K562 (cell line): Measurements from ENCODE around the gene SLC1A7. TPM values are rescaled to one million over a fixed set of nuclear protein-coding genes. Genes with fewer than 3 reads are reported as not detected.

Experiments
- ATAC-seq: fragments of 200-7000 bp; cut with Tn5 transposase; 3 replicates; pipeline ENCODE4 v1.9.1; 2020; ENCODE audit warnings: moderate library complexity
- BruUV-seq: library from RNA; stranded (reverse); fragments of 400-500 nt; replicated peaks from 2 replicates; lab custom pipeline; 2021; lab: Mats Ljungman, UMichigan
- CTCF ChIA-PET: fragments of 300-600 bp; formaldehyde crosslinking; extraction: SDS; loops from one replicate; lab custom pipeline; 2021; ENCODE audit warnings: low intra/inter-chr PET ratio; lab: Yijun Ruan, JAX
- POLR2A ChIA-PET: fragments of 300-600, 350-650 bp; sonication (Branson Sonifier 250); formaldehyde crosslinking; extraction: SDS; loops from one replicate; lab custom pipeline; 2021; ENCODE audit warnings: antibody characterized with exemption, inconsistent platforms; lab: Yijun Ruan, JAX
- DNase-seq, 4 experiments: peaks; one replicate each; pipeline versions ENCODE4 v3.0.0 to v3.0.0-alpha.2; 2011 to 2018; ENCODE audit warnings: low spot score in 3 of 4, mixed read lengths in 3 of 4; ENCODE audit errors: extremely low read depth in 1 of 4
- FAIRE-seq: peaks from 2 replicates; lab custom pipeline; 2011; peaks lifted over from hg19 to GRCh38; lab: Jason Lieb, UNC
- H2AFZ ChIP-seq: 2 replicates; pipeline ENCODE4 v1.6.0; 2011; ENCODE audit warnings: low read depth, low read length, control low read depth, inconsistent platforms
- H3K27ac ChIP-seq: fragments of 200-600 bp; 3 replicates; pipeline ENCODE4 v1.8.0; 2011; ENCODE audit warnings: low read depth, mild to moderate bottlenecking, control low read depth, inconsistent platforms, low read length, moderate library complexity, mixed read lengths; ENCODE audit errors: extremely low read depth
- H3K27me3 ChIP-seq, 2 experiments: fragments of 300-600 bp in 1 of 2; 2 replicates in 1 of 2; 3 replicates in 1 of 2; pipeline versions ENCODE4 v1.6.0 to v1.8.0; 2011; ENCODE audit warnings: inconsistent platforms in 2 of 2, low read length in 2 of 2, mild to moderate bottlenecking in 1 of 2, mixed read lengths in 1 of 2, moderate library complexity in 1 of 2; ENCODE audit not compliant: control insufficient read depth in 2 of 2, insufficient read depth in 2 of 2
- H3K36me3 ChIP-seq: fragments of 300-600 bp; 3 replicates; pipeline ENCODE4 v1.8.0; 2011; ENCODE audit warnings: mild to moderate bottlenecking, low read length, inconsistent platforms; ENCODE audit not compliant: control insufficient read depth, insufficient read depth
- H3K4me1 ChIP-seq, 2 experiments: fragments of 200-600 bp in 1 of 2; replicated peaks in 1 of 2; 2 replicates in 1 of 2; 3 replicates in 1 of 2; pipeline versions ENCODE4 v1.5.1 to v1.8.0; 2011; ENCODE audit warnings: inconsistent platforms in 2 of 2, low read length in 2 of 2, mild to moderate bottlenecking in 1 of 2, mixed read lengths in 1 of 2, moderate library complexity in 1 of 2; ENCODE audit not compliant: control insufficient read depth in 2 of 2, insufficient read depth in 2 of 2
- H3K4me2 ChIP-seq: 2 replicates; pipeline ENCODE4 v1.6.1; 2011; ENCODE audit warnings: low read length, control low read depth, inconsistent platforms, mixed read lengths; ENCODE audit not compliant: insufficient read depth
- H3K4me3 ChIP-seq: fragments of 200-600 bp; sonication (generic), shearing (Covaris generic); 2 replicates; pipeline ENCODE4 v1.5.1; 2016; ENCODE audit warnings: control low read depth, inconsistent platforms
- H3K79me2 ChIP-seq: fragments of 200-600 bp; 3 replicates; pipeline ENCODE4 v1.8.0; 2011; ENCODE audit warnings: low read length, inconsistent platforms; ENCODE audit not compliant: control insufficient read depth, insufficient read depth
- H3K9ac ChIP-seq, 2 experiments: 2 replicates each; pipeline versions ENCODE4 v1.6.0 to v1.6.1; 2011; ENCODE audit warnings: low read depth in 2 of 2, low read length in 2 of 2, control low read depth in 1 of 2, inconsistent platforms in 1 of 2, mild to moderate bottlenecking in 1 of 2, mixed read lengths in 1 of 2; ENCODE audit not compliant: insufficient read depth in 1 of 2
- H3K9me1 ChIP-seq: one replicate; pipeline ENCODE4 v1.6.0; 2011; ENCODE audit warnings: inconsistent platforms, mild to moderate bottlenecking, low read length, moderate library complexity; ENCODE audit not compliant: control insufficient read depth, insufficient read depth
- H3K9me3 ChIP-seq: replicated peaks from 2 replicates; pipeline ENCODE4 v1.5.1; 2011; ENCODE audit warnings: low read depth, low read length, inconsistent platforms; ENCODE audit not compliant: control insufficient read depth, insufficient read depth
- H4K20me1 ChIP-seq: replicated peaks from 2 replicates; pipeline ENCODE4 v1.6.1; 2011; ENCODE audit warnings: low read length, inconsistent platforms, mixed read lengths; ENCODE audit not compliant: control insufficient read depth, insufficient read depth
- BHLHE40 ChIP-seq: IDR thresholded peaks from 2 replicates; pipeline ENCODE4 v1.6.1; 2011; ENCODE audit warnings: low read length, improper control_type of control experiment
- FOXP4 ChIP-seq: sonication (generic); formaldehyde crosslinking; IDR thresholded peaks from 2 replicates; pipeline ENCODE4 v1.8.0; 2022; ENCODE audit warnings: mild to moderate bottlenecking, missing genetic modification reagents, borderline replicate concordance
- MYC ChIP-seq, 2 experiments: fragments of 250-450 bp in 1 of 2; sonication (Bioruptor Pico) in 1 of 2; IDR thresholded peaks; 2 replicates each; pipeline versions ENCODE4 v1.5.1 to v1.6.1; 2012 to 2021; ENCODE audit warnings: low read depth in 2 of 2, borderline replicate concordance in 1 of 2, improper control_type of control experiment in 1 of 2, low read length in 1 of 2, mild to moderate bottlenecking in 1 of 2, moderate library complexity in 1 of 2
- POLR2AphosphoS2 ChIP-seq: IDR thresholded peaks from 2 replicates; pipeline ENCODE4 v1.6.1; 2012; ENCODE audit warnings: low read length, improper control_type of control experiment
- RUNX1 ChIP-seq: sonication (generic); IDR thresholded peaks from 2 replicates; pipeline ENCODE4 v1.6.1; 2016; ENCODE audit warnings: antibody characterized with exemption, low read depth
- YY1 ChIP-seq, 3 experiments: IDR thresholded peaks; 2 replicates each; pipeline ENCODE4 v1.6.1; 2011; ENCODE audit warnings: low read length in 2 of 3, mild to moderate bottlenecking in 2 of 3, moderate library complexity in 2 of 3, borderline replicate concordance in 1 of 3, control low read depth in 1 of 3, low read depth in 1 of 3; ENCODE audit not compliant: insufficient read depth in 3 of 3, insufficient replicate concordance in 2 of 3, control insufficient read depth in 1 of 3, insufficient read length in 1 of 3; ENCODE audit errors: extremely low read depth in 1 of 3
- ZKSCAN3 ChIP-seq: fragments of 250-450 bp; sonication (Bioruptor Pico); IDR thresholded peaks from 2 replicates; pipeline ENCODE4 v1.4.0; 2020
- WGBS: fragments of 100-300 bp; shearing (Covaris generic); methylation state at CpG from one replicate; pipeline ENCODE4 v1.1.6; 2016; ENCODE audit warnings: low coverage, mixed read lengths; ENCODE audit not compliant: insufficient coverage; ENCODE audit errors: missing lambda C conversion rate; 5-methylcytosine and 5-hydroxymethylcytosine counted together
- in situ Hi-C: fragments of 300-500 bp; cut with MboI; formaldehyde crosslinking; loops from 4 replicates; pipeline ENCODE4 v1.15.0; 2018; ENCODE audit warnings: inconsistent platforms, mixed read lengths
- intact Hi-C: fragments of 100-400 bp; cut with micrococcal nuclease; formaldehyde crosslinking; loops from 2 replicates; pipeline ENCODE4 v1.14.2; 2022
- polyA plus RNA-seq, 8 experiments: library from polyadenylated mRNA; depleted of rRNA in 4 of 8; stranded (reverse) in 5 of 8; unstranded in 3 of 8; fragments of >200 nt; fragmentation: Nextera tagmentation in 2 of 8; fragmentation: Illumina TruSeq in 1 of 8; extraction: Ambion mirVana in 2 of 8; extraction: Trizol in 1 of 8; gene quantifications; 2 replicates each; pipeline versions ENCODE4 v1.2.1 to v1.2.3, GENCODE V29; 2011 to 2014; ENCODE audit warnings: inconsistent platforms in 1 of 8, missing spikeins in 1 of 8
- total RNA-seq, 7 experiments: library from RNA; depleted of rRNA in 6 of 7; stranded (reverse); fragments of >200 nt in 6 of 7; fragmentation: Illumina TruSeq in 2 of 7; extraction: Trizol in 2 of 7; gene quantifications; 2 replicates each; pipeline versions ENCODE4 v1.2.1 to v1.2.3, GENCODE V29; 2011 to 2021; ENCODE audit warnings: low replicate concordance in 1 of 7
- TF ChIP-seq, protein P1 (sequence below): sonication (generic); formaldehyde crosslinking; IDR thresholded peaks from 2 replicates; pipeline ENCODE4 v1.8.0; 2022; ENCODE audit warnings: mild to moderate bottlenecking, low read depth, missing genetic modification reagents

SLC1A7 gene
- total and polyA plus RNA-seq, 9 of the 15 experiments (the other 6 are each of a cell fraction or from before 2014, with no cell fraction given) = 0.07 TPM; not detected in 8

- peaks cover 6% of the 10 kb centered on the region; the same call in 1 of the 2 replicates for H4K20me1 ChIP-seq
- H3K9me1 ChIP-seq = no peaks in the 10 kb centered on the region
- intact Hi-C loops (no loop called here), in situ Hi-C loops (loop anchor here (5.0 kb wide), 1 partner anchor 44 kb away; no protein-coding TSS in a partner anchor)
- no peaks in the 10 kb centered on the region for H3K36me3 ChIP-seq
- peaks cover 0 to 23% of the 10 kb centered on the region in 2 experiments; a peak in 1 of 5 replicates for H3K4me1 ChIP-seq
- H3K9me3 ChIP-seq = no peaks in the 10 kb centered on the region
- POLR2A ChIA-PET = interaction anchor here (0.6 to 1.4 kb wide), 4 partner anchors 9 to 1242 kb away, joined by 3 read pairs; no protein-coding TSS in a partner anchor
- H3K27me3 ChIP-seq = peaks cover 60 to 85% of the 10 kb centered on the region in 2 experiments
- TF ChIP-seq POLR2AphosphoS2 = no peak
- no peak for TF ChIP-seq RUNX1
- no peak for TF ChIP-seq ZKSCAN3 (CRISPR knock-in tag)
- TF ChIP-seq MYC (IDR thresholded peaks at IDR 0.05; ENCODE audit: low read depth, low read length) = no peak
- TF ChIP-seq MYC (CRISPR knock-in tag; IDR thresholded peaks at IDR 0.05; ENCODE audit: borderline replicate concordance, low read depth) = no peak
- no peak for TF ChIP-seq FOXP4 (CRISPR knock-in tag)
- TF ChIP-seq YY1 (IDR thresholded peaks at IDR 0.05; ENCODE audit: borderline replicate concordance in 1 of 3, control insufficient read depth in 1 of 3, extremely low read depth in 1 of 3, insufficient read depth in 3 of 3, insufficient read length in 1 of 3, insufficient replicate concordance in 2 of 3, low read depth in 1 of 3, low read length in 2 of 3) = no peak
- TF ChIP-seq, protein P1, sequence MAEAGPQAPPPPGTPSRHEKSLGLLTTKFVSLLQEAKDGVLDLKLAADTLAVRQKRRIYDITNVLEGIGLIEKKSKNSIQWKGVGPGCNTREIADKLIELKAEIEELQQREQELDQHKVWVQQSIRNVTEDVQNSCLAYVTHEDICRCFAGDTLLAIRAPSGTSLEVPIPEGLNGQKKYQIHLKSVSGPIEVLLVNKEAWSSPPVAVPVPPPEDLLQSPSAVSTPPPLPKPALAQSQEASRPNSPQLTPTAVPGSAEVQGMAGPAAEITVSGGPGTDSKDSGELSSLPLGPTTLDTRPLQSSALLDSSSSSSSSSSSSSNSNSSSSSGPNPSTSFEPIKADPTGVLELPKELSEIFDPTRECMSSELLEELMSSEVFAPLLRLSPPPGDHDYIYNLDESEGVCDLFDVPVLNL (CRISPR knock-in tag) = no peak
- TF ChIP-seq BHLHE40 = peak; percentile 59; the same call in 1 of the 2 replicates
- no peak overlapping the region for H3K4me3 ChIP-seq
- CTCF ChIA-PET = no interaction called here
- H2AFZ ChIP-seq = no peak overlapping the region
- H3K27ac ChIP-seq = no peak overlapping the region
- BruUV-seq = no TSS peak
- H3K79me2 ChIP-seq = no peaks in the 10 kb centered on the region
- ATAC-seq (0 out of 3 replicates have a peak, but pooled peaks have one; percentile 9), DNase-seq (no peak), FAIRE-seq (no peak)
- H3K9ac ChIP-seq = no peak overlapping the region
- 5% methylated on average over 16 of the region's 18 CpGs for WGBS
- no peak overlapping the region for H3K4me2 ChIP-seq
Measured at GRCh38 chr1:53121319-53122172, 20.9 kb downstream of the SLC1A7 start.
